GM21528 (cell line): ENCODE data around the gene IL21.
"Not testable (repeated sequence)": the region's sequence is repeated elsewhere in the genome, so short reads cannot be mapped to it uniquely, and the experiment has no call there.

Experiments
- ATAC-seq: cut with Tn5 transposase; IDR thresholded peaks from one replicate; pipeline ENCODE4 v1.9.1; 2021; ENCODE audit warnings: mild to moderate bottlenecking, moderate library complexity; ENCODE audit not compliant: unreplicated experiment, low FRiP score

The IL21 gene

DNA sequence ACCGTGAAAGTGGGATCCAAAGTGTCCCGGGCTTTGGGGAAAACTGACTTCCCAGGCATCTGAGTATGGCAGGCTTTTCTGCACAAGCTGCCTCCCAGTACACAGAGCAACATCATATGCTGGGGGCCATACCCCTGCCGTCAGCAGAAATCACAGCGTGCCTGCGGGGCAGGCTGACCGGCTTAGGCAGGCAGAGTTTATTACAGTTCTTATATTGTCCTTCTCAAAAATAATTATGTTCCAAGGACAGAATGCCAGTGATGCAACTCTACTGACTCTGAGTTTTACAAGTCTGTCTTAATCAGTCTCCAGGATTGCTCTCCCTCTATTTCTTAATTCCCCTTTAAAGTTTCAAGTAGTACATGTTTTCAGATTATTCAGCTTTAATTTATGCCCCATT is 37.0 kb downstream of the IL21 start:
- ATAC-seq = no peak

DNA sequence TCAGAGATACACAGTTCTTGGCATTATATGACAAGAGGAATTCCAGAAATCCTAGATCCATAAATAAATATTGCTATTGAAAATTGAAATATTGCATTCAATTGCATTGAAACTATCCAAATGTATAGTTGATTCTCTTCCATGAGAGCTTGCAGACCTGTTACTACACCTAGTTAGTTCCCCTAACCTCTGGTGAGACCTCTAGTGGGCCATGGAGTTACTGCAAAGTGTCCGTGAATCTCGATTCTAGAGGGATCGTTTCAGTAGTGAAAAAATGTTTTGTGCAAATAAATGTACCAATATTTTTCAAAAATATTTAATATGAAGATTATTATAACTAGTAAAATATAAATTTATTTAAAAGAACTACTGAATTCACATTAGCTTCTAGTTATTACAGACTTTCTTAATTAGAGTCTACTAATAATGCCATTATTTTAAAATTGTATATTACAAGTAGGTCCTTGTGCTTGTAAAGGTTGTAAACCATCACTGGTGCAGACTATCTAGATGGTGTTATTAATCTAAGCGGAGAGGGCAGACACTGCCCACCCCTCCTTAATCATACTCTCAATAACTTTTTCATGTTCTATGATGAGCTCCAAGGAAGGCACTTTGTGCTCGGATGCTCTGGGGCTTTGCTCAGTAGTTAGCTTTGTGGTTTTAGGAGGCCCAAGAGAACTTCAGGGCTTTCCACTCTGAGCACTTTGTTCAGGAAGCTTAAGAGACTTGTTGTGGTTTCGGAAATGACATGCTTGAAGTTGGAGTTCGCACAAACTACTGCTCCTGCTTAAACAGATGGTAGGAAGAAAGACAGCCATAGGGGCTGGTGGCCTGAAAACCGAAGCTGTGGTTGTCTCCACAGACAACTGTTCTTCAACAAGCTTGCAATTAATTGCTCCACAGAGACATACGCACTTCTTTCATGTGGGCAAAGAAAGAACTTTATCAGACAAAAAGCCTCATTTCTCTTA is 42.8 kb downstream of the IL21 start:
- peak; percentile 81 for ATAC-seq

- ATAC-seq = no peak
Observed at GRCh38 chr4:122577189-122577553, 43.7 kb downstream of the IL21 start.

- no peak for ATAC-seq
Observed at GRCh38 chr4:122576261-122577188, 44.3 kb downstream of the IL21 start.

- ATAC-seq = not testable (repeated sequence)
Observed at GRCh38 chr4:122574347-122574746, 46.5 kb downstream of the IL21 start.

- ATAC-seq = no peak
Observed at GRCh38 chr4:122562449-122562848, 58.4 kb downstream of the IL21 start.
